Stimulated activated CD4-positive, alpha-beta T cell treated with anti-CD3 and anti-CD28 coated beads, Interleukin-15, amount 100 ng/mL, for 48 hours (primary cell): ENCODE results near the gene OR52H1.

Experiments
- DNase-seq, 2 donors: peaks; one replicate each; pipeline ENCODE4 v3.0.0-alpha.2; 2020; ENCODE audit warnings: low read depth in 2 of 2

Gene OR52H1

GRCh38 chr11:5534046-5534445, 14.3 kb downstream of the OR52H1 start:
- DNase-seq, result no peak

- DNase-seq, result no peak
These were observed 17.1 kb downstream of the OR52H1 start for GRCh38 chr11:5531053-5531831.

DNA sequence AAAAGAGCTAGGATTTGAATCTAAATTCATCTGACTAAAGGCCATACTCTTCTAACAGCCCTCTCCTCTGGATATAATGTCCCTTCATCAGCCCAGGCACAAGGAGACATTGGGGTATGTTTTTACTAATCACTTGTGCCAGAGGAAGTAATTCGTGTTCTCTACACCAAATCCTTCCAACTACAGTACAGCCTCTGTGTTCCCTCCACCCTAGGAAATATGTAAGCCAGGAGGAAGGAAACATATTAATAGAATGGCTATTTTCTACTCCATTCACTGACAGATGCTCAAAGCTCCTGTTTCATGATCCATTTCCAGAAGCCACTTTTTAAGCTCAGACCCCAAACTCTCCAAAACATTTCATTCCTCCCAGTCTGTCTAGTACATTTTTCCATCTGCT, 19.8 kb downstream of the OR52H1 start:
- no peak for DNase-seq

GRCh38 chr11:5527716-5528115, 20.6 kb downstream of the OR52H1 start:
- DNase-seq, result no peak

GRCh38 chr11:5524756-5525155, 23.6 kb downstream of the OR52H1 start:
- no peak for DNase-seq

DNA sequence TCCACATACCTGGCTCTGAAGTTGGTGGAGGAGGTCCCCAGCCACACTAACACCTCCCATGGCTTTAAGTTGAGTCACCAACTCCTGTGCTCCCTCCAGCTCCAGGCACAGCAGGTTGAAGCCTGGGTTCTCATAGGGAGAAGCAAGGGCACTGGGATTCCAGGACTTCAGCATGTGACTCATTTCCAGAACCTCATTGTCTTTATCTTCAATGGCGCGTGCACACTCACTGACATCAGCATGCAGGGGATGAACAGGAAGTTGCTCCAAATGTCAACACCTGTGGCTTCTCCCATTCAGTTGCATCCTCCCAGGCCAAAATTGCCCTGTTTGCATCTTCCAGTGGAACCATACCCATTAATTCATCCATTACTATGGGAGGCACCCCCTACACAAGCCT, 26.0 kb downstream of the OR52H1 start:
- no peak for DNase-seq

DNA sequence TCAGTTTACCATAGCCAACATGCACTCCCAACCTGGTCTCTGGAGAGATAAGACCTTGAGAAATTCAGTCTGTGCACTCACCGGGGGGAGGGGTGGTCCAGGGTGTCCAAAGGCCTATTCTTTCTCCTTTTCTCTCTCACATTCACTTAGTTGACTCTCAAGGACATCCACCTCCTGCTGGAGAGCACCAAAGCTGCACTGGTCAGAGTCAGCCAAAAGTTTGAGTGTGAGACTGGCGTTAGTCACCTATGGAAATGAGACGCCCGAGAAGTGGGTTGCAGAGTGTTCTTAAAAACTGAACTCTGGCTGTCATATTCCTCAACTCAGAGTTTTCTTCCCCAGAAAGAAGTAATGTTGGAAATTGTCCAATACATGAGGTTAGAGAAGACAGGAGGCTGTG, 26.8 kb downstream of the OR52H1 start:
- no peak for DNase-seq

- DNase-seq, result no peak
These were observed 31.7 kb downstream of the OR52H1 start, which contains the start of gene UBQLNL for GRCh38 chr11:5516599-5516998. UBQLNL (minus strand) TSS chr11:5516699; CDS start chr11:5516441, 258 bp downstream.

DNA sequence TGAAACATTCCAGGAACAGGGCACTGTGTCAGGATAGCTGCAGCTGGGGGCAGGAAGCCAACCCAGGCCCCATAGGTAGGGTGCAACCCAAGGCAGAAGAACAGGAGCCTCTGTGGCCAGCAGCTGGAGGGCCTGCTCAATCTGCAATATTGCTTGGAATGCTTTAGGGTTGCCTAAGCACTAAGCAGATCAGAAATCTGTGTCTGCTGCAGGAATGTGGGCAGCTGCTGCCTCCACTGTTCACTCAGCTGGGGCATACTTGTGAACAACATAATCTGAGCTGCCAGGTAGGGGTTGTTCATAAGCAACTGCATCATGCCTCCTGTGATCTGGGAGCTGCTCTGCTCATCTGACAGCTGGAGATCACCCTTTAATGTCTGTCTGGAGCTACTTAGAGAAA, 33.5 kb downstream of the OR52H1 start:
- no peak for DNase-seq

GRCh38 chr11:5509803-5510202, 38.5 kb downstream of the OR52H1 start, which contains the start of gene UBQLN3:
UBQLN3 (minus strand) TSS chr11:5509957; CDS start chr11:5509558, 399 bp downstream.
- DNase-seq, result no peak

DNA sequence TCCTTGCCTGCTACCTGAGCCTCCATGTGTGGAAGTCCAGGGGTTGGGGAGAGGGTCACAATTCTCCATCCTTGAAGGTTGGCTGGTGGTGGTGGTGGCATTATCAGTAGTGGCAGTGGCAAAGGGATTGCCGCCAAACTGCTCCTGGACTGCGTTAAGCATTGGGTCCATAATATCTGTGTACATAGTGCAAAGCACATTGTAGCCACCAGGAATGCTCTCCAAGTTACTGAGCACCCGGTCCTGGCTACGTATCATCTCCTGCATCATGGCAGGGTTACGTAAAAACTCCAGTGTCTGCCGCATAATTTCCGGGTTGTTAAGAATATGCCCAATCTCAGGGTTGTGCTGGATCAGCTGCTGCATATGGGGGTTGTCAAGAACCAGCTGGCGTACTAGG, 39.7 kb downstream of the OR52H1 start:
- DNase-seq, result no peak

GRCh38 chr11:5507933-5508305, 40.4 kb downstream of the OR52H1 start:
- DNase-seq, result no peak

DNA sequence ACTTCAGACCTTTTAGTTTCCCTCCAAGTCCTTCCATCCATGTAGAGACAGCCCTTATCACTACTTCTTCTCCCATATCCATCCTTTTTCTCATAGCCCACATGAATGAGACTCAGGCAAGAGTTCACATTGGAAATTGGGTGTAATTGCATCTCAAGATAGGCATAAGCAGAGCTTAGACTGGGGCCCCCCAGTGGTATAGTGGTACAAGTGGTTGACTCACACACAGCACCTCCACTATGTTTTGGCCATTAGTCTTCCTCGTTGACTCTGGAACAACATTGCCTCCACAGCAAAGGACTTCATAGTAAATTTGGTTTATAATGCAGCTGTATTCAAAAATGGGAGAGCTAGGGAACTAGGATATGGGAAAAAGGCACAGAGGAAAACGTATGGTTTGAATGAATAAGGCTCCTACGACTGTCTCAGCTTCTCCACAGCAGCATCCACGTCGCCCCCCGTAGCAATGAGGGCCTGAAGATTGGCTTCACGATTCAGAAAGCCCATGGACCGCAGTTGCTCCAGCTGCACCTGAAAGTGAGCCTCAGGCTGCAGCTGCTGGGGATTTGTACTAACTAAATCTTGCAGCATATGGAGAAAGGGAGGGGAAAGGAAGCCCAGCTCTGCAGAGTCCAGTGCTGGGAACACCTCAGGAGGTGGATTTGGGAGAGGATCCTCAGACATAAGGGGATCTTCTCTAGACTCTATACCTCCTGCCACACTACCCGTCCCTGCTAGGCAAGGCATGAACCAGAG, 41.0 kb downstream of the OR52H1 start:
- DNase-seq, result no peak

DNA sequence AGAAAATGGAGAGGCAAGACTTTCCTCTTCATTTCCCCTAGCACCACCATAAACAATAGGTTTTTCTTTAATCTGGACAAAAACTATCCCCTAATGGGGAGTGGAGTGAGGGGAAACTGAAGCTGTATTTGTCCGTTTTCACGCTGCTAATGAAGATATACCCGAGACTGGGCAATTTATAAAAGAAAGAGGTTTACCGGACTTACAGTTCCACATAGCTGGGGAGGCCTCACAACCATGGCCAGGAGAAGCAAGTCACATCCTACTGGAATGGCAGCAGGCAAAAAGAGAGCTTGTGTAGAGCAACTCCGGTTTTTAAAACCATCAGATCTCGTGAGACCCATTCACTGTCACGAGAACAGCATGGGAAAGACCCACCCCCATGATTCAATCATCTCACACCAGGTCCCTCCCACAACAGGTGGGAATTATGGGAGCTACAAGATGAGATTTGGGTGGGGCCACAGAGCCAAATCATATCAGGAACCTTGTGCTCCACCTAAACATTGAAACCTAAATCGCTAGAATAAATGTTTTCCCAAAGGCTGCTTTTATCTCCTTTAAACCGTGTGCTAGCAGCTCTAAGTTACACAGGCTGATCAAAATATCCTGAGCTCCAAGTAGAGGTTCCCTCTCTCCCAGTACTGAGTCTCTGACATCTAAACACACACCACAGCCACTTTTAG, 42.8 kb downstream of the OR52H1 start:
- DNase-seq, result no peak

GRCh38 chr11:5504403-5504921, 43.9 kb downstream of the OR52H1 start:
- no peak for DNase-seq

- DNase-seq, result no peak
These were observed 47.9 kb downstream of the OR52H1 start for GRCh38 chr11:5500393-5500801.

DNA sequence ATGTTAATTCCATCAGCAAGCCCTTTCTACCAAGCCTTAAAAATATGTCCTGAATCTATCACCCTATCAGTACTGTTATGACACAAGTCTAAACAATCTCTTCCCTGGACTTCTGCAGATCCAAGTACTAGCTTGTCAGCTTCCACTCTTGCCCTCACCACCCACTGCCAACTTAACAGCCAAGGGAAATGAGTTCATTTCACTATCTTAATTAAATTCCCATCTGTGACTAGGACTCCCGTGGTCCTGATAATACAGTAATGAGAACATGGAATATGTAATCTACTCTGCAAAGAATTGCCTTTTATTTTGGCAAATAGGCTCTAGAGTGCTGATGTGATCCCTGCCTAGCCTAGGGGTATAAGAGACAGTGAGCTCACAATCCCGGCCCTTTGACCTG, 48.7 kb downstream of the OR52H1 start:
- DNase-seq, result no peak
